ENCODE measurements around the gene MTF1.

- TF ChIP-seq CTCF (IDR thresholded peaks at IDR 0.05) (no peak), POLR2A (IDR thresholded peaks at IDR 0.05) (no peak), POLR2AphosphoS5 (IDR thresholded peaks at IDR 0.05) (no peak)
Measured at GRCh38 chr1:37840711-37841110, 18.7 kb downstream of the MTF1 start.

Measured in prostate gland (tissue), 2 donors.